Lung (tissue), 12 donors: ENCODE results near the gene ZNF521. TPM values are rescaled to one million over a fixed set of nuclear protein-coding genes. Genes with fewer than 3 reads are reported as not detected.

Experiments used
- ATAC-seq: fragments of 200-7000 bp; cut with Tn5 transposase; one replicate; pipeline ENCODE4 v1.9.1; 2020; ENCODE audit warnings: moderate number of reproducible peaks; ENCODE audit not compliant: insufficient read depth, low FRiP score
- DNase-seq, 3 donors: peaks; one replicate each; pipeline ENCODE4 v3.0.0-alpha.2; 2013 to 2017
- H3K27ac ChIP-seq, 2 donors: one replicate each; pipeline ENCODE4 v1.5.1; 2013; ENCODE audit warnings: mild to moderate bottlenecking in 2 of 2, moderate library complexity in 2 of 2, control low read depth in 1 of 2, inconsistent platforms in 1 of 2, low read depth in 1 of 2, low read length in 1 of 2
- H3K27me3 ChIP-seq, 3 donors: one replicate each; pipeline ENCODE4 v1.5.1; 2013; ENCODE audit warnings: low read length in 2 of 3; ENCODE audit not compliant: control insufficient read depth in 3 of 3, insufficient read depth in 3 of 3
- H3K36me3 ChIP-seq, 4 donors: one replicate each; pipeline ENCODE4 v1.5.1; 2013; ENCODE audit warnings: low read length in 4 of 4, mild to moderate bottlenecking in 1 of 4, moderate library complexity in 1 of 4; ENCODE audit not compliant: control insufficient read depth in 4 of 4, insufficient read depth in 4 of 4
- H3K4me1 ChIP-seq, 5 donors: one replicate each; pipeline ENCODE4 v1.5.1; 2013; ENCODE audit warnings: low read length in 5 of 5, mild to moderate bottlenecking in 2 of 5, moderate library complexity in 1 of 5; ENCODE audit not compliant: control insufficient read depth in 5 of 5, insufficient read depth in 5 of 5
- H3K4me3 ChIP-seq: one replicate; pipeline ENCODE4 v1.5.1; 2013; ENCODE audit warnings: mild to moderate bottlenecking, control low read depth, moderate library complexity
- H3K9ac ChIP-seq, 2 donors: one replicate each; pipeline ENCODE4 v1.5.1; 2013; ENCODE audit warnings: low read length in 2 of 2, control low read depth in 1 of 2; ENCODE audit not compliant: insufficient read depth in 1 of 2
- H3K9me3 ChIP-seq, 4 donors: one replicate each; pipeline ENCODE4 v1.5.1; 2013; ENCODE audit warnings: low read length in 3 of 4, mild to moderate bottlenecking in 1 of 4, moderate library complexity in 1 of 4; ENCODE audit not compliant: control insufficient read depth in 4 of 4, insufficient read depth in 3 of 4
- CTCF ChIP-seq: IDR thresholded peaks from 2 replicates; pipeline ENCODE4 v1.5.1; 2012; ENCODE audit warnings: mild to moderate bottlenecking; ENCODE audit errors: control extremely low read depth, extremely low read depth
- WGBS, 2 donors: extraction: QIAGEN DNeasy Blood & Tissue Kit; methylation state at CpG; one replicate each; pipeline ENCODE4 v1.1.7; 2013; 5-methylcytosine and 5-hydroxymethylcytosine counted together
- polyA plus RNA-seq, 2 donors: library from polyadenylated mRNA; stranded (reverse); fragments of 200-250 nt; gene quantifications; one replicate each; pipeline ENCODE4 v1.2.1, GENCODE V29; 2013
- total RNA-seq, 2 donors: library from RNA; depleted of rRNA in 1 of 2; stranded (reverse); fragments of >200 nt in 1 of 2; gene quantifications; one replicate each; pipeline ENCODE4 v1.2.1, GENCODE V29; 2014 to 2021
- donor health status: control.
- donor health status: control.
- donor health status: Bipolar disorder and iron deficiency.
- donor health status: healthy.
- donor health status: DM: yes; HTN: yes; CAD: no.

Gene ZNF521
- total and polyA plus RNA-seq, 4 donors = 1.5 to 48.8 (median 10.7) TPM

- H3K27ac ChIP-seq = no peak overlapping the region
- ATAC-seq (no peak), DNase-seq (no peak)
- H3K9ac ChIP-seq = no peak overlapping the region
- H3K36me3 ChIP-seq = peaks cover 0 to 8% (median 0%) of the 10 kb centered on the region in 4 donors
- H3K9me3 ChIP-seq = no peaks in the 10 kb centered on the region
- no peak overlapping the region for H3K4me3 ChIP-seq
- TF ChIP-seq CTCF = no peak
- peaks cover 0 to 25% (median 14%) of the 10 kb centered on the region in 5 donors for H3K4me1 ChIP-seq
- WGBS, 2 donors = 35 to 56% methylated on average over 1 of the region's 1 CpG
- H3K27me3 ChIP-seq = no peaks in the 10 kb centered on the region
Observed at GRCh38 chr18:25313268-25313667, 38.7 kb downstream of the ZNF521 start.

DNA sequence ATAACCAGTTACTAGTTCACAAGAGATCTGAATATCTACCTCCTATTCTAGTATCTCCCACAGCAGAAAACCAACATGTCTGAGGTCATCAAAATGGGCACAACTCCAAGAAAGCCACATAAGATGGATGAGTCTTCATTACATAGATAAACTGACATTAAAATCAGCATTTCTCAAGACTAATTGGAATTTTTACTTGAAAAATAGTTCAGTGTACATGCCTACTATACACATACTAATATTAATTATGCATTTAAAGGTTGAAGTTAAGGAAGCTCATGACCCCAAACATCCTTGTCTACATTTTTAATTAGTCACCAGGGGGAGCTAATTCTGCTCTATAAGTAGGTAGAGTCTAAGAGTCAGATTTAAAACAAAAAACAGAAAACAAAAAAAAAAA, 41.9 kb downstream of the ZNF521 start:
- Histone ChIP-seq H3K36me3 (peaks cover 0 to 6% (median under 1%) of the 10 kb centered on the region in 4 donors), H3K9ac (no peak overlapping the region), H3K9me3 (no peaks in the 10 kb centered on the region), H3K4me1 (peaks cover 0 to 13% (median 8%) of the 10 kb centered on the region in 5 donors), H3K4me3 (no peak overlapping the region), H3K27ac (no peak overlapping the region), H3K27me3 (no peaks in the 10 kb centered on the region)
- TF ChIP-seq CTCF = no peak
- DNase-seq = no peak
- ATAC-seq = no peak

DNA sequence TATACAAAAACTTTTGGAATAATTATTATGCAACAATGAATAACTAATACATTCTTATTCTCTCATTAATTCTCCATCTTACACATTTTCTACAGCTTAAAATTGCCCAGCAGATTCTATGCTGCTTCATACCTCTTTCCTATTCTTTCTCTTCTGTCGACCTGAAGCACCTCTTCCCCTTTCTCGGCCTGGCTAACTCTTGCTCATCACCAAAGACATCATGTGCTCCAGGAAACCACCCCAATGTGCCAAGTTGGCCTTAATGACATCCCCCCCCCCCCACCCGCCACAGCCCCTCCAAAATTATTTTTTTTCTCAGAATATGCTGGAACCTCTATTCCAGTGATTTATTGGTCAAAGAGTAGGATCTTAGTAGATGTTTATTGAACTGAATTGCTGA, 43.6 kb downstream of the ZNF521 start:
- H3K27ac ChIP-seq = no peak overlapping the region
- H3K4me3 ChIP-seq = no peak overlapping the region
- peaks cover 0 to 6% (median under 1%) of the 10 kb centered on the region in 4 donors for H3K36me3 ChIP-seq
- no peaks in the 10 kb centered on the region for H3K27me3 ChIP-seq
- H3K9me3 ChIP-seq = no peaks in the 10 kb centered on the region
- peaks cover 0 to 7% (median 0%) of the 10 kb centered on the region in 5 donors for H3K4me1 ChIP-seq
- no peak for ATAC-seq
- DNase-seq = no peak
- TF ChIP-seq CTCF = no peak
- 44 to 76% methylated on average over 3 of the region's 3 CpGs for WGBS, 2 donors
- no peak overlapping the region for H3K9ac ChIP-seq

- Histone ChIP-seq H3K9ac (no peak overlapping the region), H3K27me3 (no peaks in the 10 kb centered on the region), H3K4me1 (peaks cover 0 to 7% (median 0%) of the 10 kb centered on the region in 5 donors), H3K27ac (no peak overlapping the region), H3K9me3 (no peaks in the 10 kb centered on the region), H3K36me3 (peaks cover 0 to 7% (median under 1%) of the 10 kb centered on the region in 4 donors), H3K4me3 (no peak overlapping the region)
- ATAC-seq (no peak), DNase-seq (no peak)
- WGBS, 2 donors = 93 to 94% methylated on average over 1 of the region's 1 CpG
- no peak for TF ChIP-seq CTCF
Observed at GRCh38 chr18:25307192-25307591, 44.8 kb downstream of the ZNF521 start.
